GM18870 (cell line): Measurements from ENCODE around the gene LDAH.

ENCODE experiments used
- ATAC-seq: cut with Tn5 transposase; IDR thresholded peaks from one replicate; pipeline ENCODE4 v1.9.1; 2021; ENCODE audit warnings: moderate library complexity; ENCODE audit not compliant: unreplicated experiment

LDAH gene

DNA sequence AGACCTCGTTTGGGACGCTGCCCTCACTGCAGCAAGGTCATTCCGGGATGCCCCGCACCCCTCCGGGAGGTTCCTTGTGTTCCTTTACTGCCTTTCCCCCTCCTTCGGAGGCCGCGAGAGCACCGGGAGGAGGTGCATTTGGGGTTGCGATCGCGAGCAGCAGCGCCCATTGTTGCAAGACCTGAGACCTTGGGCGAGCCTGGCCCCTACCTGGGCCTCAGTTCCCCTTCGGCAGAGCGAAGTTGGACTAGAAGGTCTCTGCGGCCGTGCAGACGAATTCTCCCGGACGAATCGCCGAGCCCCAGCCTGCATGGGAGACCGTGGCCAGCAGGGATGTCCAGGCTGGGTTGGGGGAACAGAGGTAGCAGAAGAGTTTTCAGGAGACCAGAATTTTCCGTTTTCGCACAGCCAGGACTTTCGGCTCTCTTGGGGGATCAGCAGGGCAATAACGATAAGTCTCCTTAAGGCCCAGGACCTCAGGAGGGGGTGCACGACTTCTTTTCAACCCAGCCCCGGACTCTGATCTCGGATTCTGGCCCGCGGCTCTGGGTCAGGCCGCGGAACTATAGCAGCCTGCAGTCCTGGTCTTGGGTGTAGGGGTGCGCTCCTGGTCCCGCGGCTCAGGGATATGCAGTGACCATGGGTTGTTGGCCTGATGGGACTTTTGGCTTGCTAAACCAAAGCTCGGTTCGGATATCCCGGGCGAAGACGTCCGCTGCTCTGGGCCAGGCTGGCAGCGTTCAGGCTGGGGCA lies 153.2 kb downstream of the LDAH start:
- ATAC-seq: no peak

- no peak for ATAC-seq
Measured at GRCh38 chr2:20668871-20669475, 153.9 kb downstream of the LDAH start.

DNA sequence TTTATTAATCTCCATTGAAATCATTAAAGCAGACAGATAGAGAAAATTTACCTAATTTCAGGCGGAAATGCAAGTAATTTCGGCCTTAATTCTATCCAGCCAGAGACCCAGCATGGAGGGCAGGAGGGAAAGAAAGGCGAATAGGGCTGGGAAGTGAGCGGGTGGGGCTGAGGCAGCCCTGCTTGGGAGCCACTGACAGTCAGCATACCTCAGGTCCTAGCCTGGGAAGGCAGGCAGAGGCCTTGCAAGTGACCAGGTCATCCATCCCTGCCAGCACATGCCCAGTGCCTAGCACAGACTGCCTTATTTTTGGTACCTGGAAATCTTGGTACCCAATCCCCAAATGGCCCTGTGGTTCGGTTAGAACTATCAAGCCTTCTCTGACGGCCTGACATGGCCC lies 154.4 kb downstream of the LDAH start:
- no peak for ATAC-seq

GRCh38 chr2:20667531-20668401 lies 155.1 kb downstream of the LDAH start:
- ATAC-seq: no peak

GRCh38 chr2:20667151-20667530 lies 155.8 kb downstream of the LDAH start:
- ATAC-seq: no peak

- ATAC-seq: no peak
Measured at GRCh38 chr2:20666304-20667150, 156.4 kb downstream of the LDAH start, which contains the start of gene GDF7. TSS of gene GDF7 (plus strand) at chr2:20667144. CDS start at chr2:20667240, 96 bp downstream.

DNA sequence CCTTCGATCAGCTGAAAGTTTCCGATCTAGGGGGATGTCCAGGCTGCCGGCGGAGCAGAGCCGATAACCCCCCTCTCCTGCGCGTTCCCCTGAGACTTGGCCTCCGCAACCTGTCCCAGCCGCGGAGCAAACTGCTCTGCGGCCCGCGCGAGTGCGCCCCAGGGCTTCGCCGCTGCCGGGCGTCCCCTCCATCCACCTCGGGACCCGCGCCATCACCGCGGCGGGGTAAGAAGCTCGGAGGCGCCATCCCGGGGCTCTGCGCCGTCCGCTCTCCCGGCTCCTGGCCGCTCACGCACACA lies 156.9 kb downstream of the LDAH start:
- ATAC-seq: no peak

DNA sequence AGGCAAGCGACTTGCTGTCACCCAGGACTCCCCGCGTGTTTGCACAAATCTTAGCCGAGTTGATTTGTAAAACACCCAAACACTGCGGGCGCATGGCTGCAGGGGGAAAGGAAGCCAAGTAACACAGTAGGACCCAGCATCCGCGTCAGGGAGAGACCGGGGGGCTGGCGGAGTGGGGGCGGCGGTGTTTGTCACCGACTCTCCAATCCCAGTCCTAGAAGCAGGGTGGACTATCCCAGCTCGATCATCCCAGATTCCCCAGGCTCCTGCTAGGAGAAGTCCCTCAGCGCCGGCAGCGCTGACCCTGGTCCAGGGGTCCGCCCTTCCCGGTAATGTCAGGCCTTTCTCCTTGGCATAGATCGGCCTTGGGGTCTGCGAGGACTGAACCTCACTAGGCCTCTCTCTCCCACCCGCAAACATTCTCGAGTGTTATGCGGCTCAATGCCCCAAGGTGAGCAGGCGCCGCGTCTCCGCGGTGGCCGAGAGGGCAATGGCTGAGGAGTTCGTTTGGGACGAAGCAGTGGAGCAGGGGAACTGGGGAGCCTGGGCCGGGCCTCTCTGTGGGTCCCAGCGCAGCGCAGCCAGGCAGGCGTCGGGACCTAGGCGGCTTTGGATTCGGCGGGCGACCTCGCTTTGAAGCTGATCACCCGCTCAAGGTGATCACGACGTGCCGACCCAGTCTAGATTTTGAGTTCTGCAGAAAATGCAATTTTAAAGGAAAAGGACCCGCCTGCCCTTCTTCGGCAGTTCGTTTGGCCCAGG lies 157.5 kb downstream of the LDAH start:
- ATAC-seq: no peak

GRCh38 chr2:20664431-20665242 lies 158.3 kb downstream of the LDAH start:
- no peak for ATAC-seq

DNA sequence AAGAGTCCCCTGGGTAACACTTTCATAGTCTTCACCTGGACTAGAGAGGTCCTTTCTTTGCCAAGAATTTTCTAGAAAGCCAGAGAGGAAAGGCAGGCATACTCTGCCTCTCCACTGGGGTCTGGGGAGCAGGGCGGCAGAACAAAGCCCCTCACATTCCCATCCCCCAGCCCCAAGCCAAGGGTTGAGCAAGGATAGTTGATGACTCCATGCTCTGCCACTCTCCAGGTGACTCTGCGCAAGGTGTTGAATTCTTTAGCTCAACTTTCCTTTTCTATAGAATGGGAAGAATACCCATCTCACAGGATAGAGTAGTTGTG lies 158.9 kb downstream of the LDAH start:
- ATAC-seq: no peak

DNA sequence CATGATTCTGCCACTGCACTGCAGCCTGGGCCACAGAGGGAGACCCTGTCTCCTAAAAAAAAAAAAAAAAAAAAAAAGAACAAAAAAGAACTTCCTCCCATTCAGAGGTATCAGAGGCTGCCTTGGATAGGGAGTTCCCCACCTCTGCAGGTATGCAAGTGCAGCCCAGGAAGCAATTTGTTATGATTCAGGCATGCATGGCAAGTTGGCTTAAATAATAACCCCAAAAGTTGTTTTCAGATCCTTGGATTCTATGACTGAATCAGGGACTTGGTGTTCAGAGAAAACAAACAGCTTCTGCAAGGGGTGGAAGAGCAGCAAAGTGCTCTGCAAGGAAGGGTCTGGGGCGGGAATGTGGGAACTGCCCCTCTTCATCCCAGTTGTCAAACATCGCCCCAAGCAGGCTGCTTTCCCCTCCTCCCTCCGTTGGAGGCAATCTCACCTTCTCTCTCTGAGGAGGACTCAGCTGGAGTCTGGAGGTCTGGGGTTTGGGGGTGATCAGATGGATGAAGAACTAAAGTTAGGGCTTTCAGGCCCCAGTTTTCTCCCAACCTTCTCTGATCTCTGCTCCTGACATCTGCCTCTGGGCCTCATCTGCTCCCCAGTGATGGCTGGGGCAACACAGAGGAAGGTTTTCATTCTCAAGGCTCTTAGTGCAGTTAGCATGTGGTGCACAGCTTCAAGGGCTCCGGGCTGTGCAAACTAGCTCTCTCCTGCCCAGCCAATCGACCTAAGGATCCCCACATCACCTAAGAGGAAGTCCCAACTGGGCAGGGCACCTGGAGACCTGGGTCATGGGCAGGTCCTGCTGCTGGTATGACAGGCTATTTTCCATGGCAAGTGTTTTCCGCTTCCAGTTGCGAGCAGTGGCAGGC lies 159.5 kb downstream of the LDAH start:
- ATAC-seq: no peak

DNA sequence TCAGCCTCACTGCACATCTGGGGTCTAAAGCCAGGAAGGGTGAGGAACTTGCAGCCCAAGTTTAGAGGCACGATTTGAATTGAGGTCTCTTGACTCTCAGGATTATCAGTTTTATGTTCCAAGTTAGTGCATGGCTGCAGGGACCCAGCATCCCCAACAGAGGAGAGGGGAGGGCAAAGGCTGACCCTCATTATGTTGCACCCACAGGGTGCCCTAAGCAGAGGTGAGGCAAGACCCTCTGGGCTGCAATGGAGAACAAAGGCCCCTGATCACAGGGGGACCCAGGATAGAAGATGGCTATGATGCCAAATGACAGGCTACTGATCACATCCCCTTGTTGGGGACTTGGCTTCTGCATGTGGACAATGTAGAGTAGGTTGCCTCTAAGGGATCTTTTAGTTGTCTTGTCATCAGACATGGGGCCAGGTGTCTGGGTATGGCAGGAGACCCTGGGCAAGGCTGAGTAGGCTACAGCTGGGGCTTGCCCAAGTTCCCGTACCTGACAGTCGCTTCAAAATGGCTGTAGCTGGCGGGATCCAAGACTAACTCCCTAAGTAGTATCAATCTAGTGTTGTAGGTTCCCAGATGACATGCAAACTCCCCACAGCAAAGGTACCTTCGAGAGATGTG lies 160.5 kb downstream of the LDAH start:
- ATAC-seq: no peak

GRCh38 chr2:20661421-20662307 lies 161.2 kb downstream of the LDAH start:
- peak; percentile 82 for ATAC-seq

DNA sequence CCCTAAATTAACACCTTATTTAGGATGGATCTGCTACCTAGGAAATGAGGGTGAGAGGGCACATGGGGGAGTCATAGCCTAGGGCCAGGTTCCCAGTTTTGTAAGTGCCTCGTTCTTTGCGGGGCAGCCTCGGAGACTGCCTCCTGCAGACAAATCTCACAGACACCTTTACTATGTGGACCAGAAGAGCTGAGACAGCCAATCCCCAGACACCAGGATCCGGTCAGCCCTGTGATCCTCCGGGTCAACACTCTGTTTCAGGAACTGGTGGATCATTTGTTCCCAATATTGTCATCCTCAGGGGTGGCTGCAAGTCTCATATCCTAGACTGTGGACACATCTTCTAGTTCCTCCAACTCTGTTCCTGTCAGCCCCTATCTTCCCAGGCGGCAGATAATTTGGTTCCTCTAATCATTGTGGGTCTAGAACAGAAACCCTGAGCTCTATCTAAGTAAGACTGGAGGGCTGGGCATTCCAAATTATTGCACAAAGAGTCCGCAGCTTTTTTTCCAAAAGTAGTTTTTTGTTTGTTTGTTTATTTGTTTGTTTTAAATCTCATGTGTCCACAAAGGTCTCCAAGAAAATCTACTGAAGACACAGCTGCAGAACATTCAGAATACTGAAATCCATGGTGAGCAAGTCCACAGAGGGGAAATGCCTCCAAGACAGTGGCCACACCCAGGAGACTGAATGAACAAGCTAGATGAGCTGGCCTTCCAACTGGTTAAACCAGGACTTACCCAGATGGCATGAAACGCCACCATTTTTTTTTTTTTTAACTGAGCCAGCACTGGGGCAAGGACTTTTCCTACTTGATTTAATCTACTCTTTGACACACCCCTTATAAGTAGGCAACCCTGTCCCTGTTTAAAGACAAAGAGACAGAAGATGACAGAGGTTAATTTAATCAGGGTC lies 162.1 kb downstream of the LDAH start:
- no peak for ATAC-seq

GRCh38 chr2:20657522-20658235 lies 165.2 kb downstream of the LDAH start:
- ATAC-seq: no peak

GRCh38 chr2:20656561-20656960 lies 166.3 kb downstream of the LDAH start:
- no peak for ATAC-seq
